Stimulated activated CD8-positive, alpha-beta memory T cell treated with anti-CD3 and anti-CD28 coated beads, Interleukin-15, amount 100 ng/mL, for 4 hours (primary cell): ENCODE results near the gene LIPT1.
"Not testable (repeated sequence)": the region's sequence is repeated elsewhere in the genome, so short reads cannot be mapped to it uniquely, and the experiment has no call there.

Source experiments
- DNase-seq, 2 donors: peaks; one replicate each; pipeline ENCODE4 v3.0.0-alpha.2; 2020; ENCODE audit warnings: low read depth in 2 of 2

The LIPT1 gene

DNA sequence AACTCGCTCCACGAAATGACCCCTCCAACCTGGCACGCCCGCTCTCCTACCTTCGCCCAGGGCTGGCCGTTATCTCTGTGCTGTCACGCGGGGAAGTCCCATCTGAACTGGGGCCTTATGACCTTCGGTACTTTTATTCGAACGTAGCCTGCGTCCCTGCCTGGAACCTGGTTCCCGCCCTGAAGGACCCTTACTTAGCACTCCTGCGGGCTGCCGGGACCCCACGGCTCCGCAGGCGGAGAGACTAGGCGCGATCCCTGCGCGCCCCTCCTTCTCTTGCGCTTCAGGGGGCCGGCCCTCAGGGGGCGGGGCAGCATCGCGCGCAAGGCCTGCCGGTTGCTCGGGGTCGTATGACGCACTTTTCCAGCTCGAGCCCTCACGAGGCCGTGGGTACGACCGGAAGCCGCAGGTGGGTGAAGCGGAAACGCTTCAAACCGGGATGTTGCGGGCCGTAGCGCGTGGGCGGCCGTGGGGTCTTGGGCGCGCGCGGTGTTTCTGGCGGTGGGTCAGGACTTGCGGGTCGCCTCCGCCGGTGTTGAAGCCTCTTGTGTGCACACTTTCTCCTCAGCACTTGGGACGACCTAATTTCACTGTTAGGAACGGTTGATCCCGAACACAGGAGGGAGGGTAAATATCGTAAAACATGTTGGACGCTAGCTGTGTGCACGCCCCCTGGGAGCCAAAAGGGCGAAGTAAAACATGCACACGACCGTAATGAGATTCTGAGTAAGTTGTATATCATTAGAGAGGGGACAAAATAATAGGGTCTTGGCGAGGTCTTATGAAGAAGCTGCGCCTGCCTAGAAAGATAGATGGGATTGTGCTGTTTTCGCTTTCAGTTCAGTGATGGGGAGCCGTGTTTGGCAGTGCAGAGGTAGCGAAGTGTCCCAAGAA lies at the start of gene LIPT1, which contains the start of gene TSGA10:
TSS of gene LIPT1 (plus strand) at position 325 of the 894 bp plus-strand sequence. CDS start 6,991 bp downstream, outside the sequence.
TSS of gene TSGA10 (minus strand) at position 300 of the 894 bp plus-strand sequence. CDS start 45,503 bp downstream, outside the sequence.
- peak; percentile 88 to 89 for DNase-seq

DNA sequence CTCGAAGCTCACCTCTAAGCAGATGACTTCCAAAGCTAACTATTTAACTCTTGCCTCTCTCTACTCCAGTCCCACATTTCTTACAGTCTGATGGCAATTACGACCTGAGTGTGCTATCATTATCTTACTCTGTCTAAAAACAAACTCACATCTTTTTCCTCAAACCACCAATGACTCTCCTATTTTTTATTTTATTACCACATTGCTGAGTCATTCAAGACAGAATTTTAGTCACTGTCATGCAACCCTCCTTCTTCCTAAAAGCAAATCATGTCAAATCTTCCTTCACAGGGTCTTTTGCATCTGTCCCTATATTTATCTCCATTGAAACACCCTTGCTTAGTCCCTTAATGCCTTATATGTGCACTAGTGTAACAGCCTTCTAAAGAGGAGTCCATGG lies 47.9 kb upstream of the LIPT1 start:
- no peak for DNase-seq

DNA sequence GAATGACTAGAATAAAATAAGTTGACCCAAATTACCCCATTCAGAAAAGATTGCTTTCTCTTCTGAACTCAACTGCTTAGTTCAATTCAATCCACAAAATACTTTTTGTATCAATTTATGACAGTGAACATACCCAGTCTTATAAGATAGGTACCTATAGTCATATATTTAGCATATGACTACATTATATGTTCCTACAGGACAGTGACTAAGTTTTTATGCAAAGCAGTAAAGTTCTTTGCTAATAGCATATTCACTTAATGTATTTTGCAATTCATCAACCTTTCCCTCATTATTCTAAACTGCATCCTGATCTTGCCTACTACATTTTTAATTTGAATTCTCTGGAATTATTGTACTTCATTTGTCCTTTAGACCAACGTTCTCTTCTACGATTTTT lies 43.5 kb upstream of the LIPT1 start:
- DNase-seq, result no peak

DNA sequence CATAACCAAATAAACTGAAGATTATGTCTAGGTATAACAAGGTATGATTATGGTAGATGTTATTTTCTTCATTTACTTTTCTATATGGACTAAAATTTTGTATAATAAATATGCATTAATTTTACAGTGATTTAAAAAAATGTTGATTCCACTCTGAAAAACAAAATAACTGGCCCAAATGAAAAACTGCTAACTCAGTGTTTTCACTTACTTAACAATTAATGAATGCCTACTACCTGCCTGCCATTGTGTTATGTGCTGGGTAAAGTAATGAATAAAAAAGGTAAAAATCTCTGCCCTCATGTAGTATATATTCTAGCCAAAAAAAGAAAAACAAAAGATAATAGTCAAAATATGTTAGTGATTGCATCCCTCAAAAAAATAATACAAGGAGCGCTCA lies 42.8 kb upstream of the LIPT1 start:
- DNase-seq, result no peak

DNA sequence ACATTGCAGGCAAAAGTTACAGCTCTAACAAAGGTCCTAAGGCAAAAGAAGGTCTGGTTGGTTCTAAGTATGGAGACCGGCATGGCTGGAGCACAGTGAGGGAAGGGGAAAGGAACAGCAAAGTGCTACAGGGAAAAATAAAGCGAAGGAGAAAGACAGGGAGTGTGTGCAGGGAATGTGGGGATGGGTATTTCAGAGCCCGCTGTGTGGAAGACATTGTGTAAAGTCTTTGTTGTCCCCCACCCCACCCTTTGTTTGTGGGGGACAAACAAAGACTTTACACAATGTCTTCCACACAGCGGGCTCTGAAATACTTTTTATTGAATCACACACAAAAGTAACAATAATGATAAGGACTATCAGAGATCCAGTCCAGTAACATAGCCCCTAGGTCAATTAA lies 42.1 kb upstream of the LIPT1 start:
- DNase-seq, result no peak

DNA sequence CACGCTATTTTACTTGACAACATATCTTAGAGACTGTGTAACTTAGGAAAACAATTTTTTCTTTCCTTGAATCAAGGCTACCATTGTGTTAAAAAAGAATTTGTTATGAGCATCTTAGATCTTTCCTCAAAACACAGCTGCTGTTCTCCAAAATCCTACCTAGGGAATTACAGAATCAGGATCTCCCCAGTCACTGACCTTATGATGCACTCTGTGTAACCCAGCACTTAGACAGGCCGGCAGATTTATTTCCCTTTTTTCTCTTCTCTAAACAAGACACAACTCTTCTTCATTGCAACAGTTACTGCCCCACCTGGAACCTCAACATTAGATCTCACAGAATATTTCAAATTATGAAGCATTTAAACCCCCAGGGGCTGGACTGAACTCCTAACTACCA lies 26.8 kb upstream of the LIPT1 start:
- DNase-seq, result no peak

DNA sequence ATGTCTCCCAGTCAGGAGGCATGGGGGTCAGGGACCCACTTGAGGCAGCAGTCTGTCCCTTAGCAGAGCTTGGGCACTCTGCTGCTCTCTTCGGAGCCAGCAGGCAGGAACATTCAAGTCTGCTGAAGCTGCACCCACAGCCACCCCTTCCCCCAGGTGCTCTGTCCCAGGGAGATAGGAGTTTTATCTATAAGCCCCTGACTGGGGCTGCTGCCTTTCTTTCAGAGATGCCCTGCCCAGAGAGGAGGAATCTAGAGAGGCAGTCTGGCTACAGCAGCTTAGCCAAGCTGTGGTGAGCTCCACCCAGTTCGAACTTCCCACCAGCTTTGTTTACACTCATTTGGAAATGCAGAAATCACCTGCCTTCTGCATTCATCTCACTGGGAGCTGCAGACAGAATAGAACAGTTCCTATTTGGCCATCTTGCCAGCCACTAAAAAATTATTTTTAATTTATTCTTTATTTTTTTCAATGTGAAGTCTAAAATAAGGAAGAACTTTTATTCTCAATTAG lies 19.7 kb upstream of the LIPT1 start:
- not testable (repeated sequence) for DNase-seq

DNA sequence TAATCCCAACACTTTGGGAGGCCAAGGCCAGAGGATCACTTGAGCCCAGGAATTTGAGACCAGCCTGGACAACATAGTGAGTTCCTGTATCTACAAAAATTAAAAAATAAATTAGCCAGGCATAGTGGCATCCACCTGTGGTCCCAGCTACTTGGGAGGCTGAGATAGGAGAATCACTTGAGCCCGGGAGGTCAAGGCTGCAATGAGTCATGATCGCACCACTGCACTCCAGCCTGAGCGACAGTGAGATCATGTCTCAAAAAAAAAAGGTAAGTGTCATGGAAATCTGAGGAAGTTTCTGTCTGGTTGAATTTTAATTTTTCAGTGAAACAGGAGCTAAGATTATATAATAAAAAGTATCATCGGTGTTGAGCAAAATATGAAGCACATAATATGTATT lies 15.8 kb upstream of the LIPT1 start:
- no peak for DNase-seq

DNA sequence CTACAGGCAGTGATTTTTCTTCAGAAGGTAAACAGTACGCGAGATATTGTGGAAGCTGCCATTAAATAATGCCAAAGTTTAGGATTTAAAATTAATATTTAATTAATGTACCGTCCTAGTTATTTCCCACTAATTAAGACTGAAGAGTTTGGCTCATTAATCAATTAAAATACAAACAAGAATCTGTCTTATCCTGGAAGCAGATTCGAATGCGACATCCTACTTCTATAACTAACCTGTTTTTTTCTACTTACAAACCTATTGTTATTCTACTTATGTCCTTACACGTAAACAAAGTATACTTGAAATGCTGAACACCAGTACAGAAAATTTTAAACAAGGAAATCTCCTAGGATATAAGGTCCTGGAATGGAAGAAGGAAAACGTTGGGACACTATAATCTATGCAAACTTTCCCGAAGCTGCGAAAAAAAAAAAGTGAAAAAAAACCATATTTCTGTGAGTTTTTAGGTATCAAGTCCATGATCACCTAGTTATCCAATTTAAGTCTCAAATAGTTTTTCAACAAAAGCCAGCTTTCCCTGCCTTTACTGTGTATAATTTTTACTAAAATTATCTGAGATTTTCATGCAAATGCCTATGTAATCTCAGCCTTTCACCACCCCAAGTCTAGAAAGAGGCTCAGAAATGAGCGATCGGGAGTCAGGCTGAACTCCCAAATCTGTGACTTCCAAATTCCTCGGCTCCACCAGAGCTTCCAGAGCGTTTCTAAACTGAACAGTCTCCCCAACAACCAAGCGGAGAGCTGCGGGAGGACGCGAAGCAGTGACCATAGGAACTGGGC lies 14.5 kb upstream of the LIPT1 start:
- DNase-seq, result no peak

DNA sequence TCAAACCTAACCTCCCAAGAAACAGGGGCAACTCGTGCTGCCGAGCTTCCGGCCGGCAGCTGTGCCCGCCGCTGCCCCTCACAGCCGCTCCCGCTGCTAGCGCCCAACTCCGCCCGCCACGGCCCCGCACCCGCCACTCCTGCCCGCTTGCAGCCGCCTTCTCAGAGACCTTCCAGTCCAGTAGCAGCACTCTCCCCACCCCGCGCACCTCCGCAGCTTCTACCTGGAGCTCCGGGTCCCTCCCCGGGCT lies 14.0 kb upstream of the LIPT1 start:
- no peak for DNase-seq

DNA sequence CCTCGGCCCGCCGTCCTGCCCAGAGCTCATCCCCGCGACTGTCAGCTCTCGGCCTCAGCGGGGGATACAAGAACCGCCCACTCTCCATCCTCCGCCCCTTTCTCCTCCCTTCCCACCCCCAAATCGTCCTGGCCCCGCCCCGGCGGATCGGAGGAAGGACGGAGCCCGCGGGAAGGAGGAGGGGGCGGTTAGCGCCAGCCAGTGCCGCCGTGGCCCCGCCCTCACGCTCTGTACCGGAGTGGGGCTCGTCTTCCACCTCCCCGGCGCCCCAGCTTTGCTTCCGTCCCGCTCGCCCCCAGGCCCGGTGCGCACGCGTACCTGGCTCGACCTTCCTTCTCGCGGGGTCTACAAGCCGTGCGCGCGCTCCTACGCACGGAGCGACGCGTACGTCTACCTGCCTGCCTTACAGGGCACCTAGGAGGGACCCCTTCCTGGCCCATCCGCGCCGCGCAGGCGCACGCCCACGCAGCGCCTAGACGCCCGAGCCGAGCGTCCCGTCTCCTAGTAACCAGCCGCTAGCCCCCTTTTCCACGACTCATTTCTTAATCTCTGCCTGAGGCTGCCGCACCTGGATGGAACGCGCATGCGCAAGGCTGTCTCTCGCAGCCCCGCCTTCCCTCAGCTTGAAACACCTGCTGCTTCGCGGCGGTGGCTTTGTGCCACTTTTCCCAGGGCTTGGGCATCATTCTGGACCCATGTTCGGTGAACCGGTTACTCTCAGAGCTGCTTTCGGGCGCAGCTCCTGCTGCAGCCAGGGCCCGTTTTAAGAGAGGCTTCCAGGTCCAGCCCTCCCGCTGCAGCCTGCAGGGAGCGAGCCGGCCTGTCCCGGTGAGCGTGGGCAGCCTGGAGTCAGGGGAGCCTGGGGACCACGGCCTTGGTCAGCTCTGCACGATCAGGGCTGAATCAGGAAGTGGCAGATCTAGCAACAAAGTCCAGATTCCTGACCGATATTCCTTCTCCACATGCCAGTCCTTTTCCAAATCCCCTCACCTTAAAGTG lies 13.4 kb upstream of the LIPT1 start, which contains the start of gene C2orf15:
TSS of gene C2orf15 (plus strand) at position 598 of the 999 bp plus-strand sequence. CDS start 8,852 bp downstream, outside the sequence.
- peak; percentile 96 to 98 for DNase-seq

DNA sequence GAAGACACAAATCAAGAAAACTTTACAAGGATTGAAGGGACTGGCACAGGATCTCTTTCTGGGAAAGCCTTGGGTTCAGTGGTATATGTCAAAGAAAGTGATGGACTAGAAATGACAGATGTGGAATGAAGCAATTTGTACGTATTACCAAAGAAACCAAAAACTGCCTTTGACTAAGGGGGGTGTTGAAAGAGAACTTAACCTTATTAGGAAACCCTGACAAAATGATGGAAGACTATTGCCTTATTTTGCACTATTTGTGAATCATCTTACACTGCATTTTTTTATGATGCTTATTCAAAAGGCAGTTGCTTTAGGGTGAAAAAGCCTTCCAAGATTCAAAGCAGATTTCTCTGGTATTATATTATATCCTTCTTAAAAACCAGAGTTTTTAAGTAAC lies 4.1 kb upstream of the LIPT1 start:
- no peak for DNase-seq

DNA sequence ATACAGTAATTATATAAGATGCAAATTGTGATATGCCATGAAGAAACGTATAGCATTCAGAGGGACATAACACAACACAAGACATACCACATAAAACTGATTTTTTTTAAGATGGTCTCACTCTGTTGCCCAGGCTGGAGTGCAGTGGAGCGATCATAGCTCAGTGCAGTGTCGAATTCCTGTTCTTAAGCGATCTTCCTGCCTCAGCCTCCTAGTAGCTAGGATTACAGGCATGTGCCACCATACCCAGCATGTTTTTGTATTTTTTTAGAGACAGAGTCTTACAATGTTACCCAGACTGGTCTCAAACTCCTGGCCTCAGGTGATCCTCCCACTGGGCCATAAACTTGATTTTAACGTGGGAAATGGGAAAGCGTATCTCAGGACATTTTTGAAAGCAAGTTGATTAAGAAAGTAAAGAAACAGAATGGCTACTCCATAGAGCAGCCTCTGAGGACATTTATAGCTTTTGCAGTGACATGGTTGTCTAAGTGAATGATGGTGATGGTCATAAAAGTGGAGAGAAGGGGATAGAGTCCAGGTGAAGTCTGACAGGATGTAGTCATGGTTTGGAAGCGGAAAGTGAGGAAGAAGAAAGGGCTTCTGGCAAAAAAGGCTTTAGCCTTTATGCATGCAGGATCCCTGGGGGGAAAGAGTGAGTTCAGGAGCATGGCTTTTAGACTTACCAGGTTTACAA lies 2.4 kb upstream of the LIPT1 start:
- DNase-seq, result no peak

DNA sequence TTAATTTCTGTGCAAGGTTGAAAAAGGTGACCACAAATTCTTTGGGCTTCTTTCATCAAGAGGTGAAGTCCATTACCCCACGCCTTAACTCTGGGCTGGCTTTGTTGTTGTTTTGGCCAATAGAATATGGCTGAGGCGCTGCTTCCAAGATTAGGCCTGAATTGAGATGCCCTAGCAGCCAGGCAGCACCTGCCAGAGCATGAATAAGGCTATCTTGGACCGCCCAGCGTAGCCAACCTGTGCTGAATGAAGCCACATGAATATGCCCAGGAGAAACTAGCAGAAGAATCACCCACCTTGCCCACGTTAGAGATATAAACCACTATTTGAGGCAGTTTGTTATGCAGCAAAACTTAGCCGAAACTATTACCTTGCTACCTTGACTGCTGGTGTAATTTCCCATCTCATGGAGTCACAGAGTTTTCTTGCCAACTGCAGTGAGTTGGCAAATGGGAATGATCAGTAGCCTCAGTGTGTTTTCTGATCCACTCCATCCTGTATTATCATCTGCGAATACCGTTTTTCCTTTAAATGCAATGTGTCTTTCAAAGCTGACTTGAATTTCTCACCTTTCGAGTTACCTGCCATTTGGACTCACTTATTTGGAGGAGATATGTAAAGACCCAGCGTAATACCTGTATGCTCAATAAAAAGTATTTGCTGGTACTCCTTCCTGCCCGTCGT lies 704 bp upstream of the LIPT1 start:
- no peak for DNase-seq

DNA sequence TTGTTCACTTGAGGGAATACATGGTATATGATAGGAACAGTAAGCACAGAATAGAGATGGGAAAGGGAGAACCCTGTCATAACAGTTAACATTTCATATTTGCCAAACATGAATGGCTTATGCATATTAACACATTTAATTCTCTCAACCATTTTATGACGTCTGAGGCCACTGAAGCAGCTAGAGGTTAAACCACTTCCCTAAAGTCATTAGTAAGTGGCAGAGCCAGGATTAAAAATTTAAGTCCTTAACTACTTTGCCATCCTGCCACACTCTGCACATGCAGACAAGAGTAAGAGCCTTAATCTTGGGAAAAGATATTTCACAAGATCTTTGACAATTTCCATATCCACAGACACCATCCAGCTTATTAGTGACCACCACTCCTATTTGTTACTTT lies 2.1 kb downstream of the LIPT1 start:
- DNase-seq, result no peak

DNA sequence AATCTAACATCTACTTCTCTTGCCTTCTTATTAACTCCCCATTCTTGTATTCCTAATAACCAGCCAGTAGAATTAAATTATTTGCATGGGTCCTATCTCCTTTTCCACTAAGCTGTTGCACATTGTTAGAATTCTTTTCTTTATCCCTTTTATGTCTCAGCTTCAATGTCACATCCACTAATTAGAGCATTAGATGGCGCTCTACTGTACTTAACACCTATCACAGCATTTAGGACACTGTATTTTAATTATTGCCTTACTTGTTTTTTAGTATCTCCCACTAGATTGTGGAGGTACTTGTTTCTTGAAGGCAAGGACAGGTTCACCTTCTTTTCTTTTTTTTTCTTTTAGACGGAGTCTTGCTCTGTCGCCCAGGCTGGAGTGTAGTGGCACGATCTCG lies 3.8 kb downstream of the LIPT1 start:
- DNase-seq, result no peak

DNA sequence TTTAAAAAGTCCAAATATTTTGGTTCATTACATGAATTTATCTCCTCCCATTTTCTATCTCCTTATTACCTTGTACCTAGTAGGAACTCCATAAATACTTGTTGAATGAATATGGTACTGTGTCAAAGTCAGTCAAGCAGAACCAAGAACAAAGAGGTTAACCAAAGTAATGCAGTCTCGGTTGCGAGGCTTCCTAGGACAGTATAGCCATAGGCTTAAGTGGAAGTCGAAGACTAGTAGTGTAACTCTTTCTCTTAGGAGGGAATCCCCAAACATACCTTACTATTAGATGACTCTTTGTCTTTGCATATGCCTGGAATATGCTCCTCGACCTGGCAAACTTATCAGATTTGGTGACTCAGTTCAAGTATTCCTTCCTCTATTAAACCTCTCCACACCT lies 4.8 kb downstream of the LIPT1 start:
- DNase-seq, result no peak

DNA sequence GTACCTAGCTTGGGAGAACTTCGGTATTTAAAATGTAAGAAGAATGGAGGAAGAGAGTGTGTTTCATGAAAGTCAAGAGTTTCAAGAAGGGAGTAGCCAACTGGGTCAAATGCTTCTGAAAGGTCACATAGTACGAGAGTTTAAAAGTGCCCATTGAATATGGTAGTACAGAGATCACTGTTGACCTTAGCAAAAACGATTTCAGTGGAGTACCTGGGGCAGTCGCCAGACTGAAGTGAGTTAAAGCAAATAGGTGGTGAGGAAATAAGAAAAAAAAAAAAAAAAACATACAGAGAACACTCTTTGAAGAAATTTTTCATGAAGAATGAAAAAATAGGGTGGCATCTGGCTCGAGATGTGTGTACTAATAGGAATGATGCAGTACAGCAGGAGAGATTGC lies 11.5 kb downstream of the LIPT1 start:
- DNase-seq, result no peak

DNA sequence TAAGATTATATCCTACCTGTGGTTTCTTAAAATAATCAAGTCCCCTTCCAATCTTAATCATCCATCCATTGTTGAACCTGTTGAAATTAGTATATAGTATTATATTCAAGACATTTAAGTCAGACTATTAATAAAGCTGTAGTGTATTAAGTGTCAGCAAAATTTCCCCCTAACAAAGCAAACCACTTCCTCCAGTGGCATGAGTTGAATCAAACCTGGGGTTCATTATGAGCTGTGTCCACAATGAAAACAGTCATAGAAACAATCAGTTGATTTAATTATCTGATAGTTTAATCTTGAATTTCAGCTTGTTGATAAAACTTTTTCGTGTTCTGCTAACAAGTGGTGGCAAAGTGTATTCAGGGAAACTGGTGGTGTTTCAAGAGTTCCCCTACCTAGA lies 14.8 kb downstream of the LIPT1 start:
- no peak for DNase-seq
